ENCODE results near the gene PATJ.

Gene PATJ

GRCh38 chr1:62064829-62065407, 322.6 kb downstream of the PATJ start:
- no peak for DNase-seq

GRCh38 chr1:62066713-62067112, 324.4 kb downstream of the PATJ start:
- DNase-seq = no peak

DNA sequence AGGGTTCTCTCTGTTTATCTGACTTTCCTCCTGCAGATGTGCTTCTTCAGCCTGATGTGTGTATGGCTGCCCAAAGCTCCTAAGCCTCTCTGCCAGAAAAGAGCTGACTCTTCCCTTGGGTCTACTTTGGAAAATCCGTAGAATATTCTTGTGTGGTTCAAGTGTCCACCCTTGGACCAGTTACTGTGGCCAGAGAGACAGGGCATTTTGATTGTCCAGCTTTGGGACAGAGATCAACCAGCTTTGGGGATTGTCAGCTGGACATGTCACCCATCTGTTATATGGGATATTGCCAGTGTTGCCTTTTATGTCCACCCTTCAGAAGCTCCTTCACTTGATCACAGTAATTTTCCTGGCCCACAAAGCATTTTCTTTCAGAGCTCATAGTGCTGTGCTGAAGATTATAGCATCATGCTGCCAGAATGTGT, 326.1 kb downstream of the PATJ start:
- no peak for DNase-seq

- peak; percentile 80 for DNase-seq
These were observed 326.7 kb downstream of the PATJ start for GRCh38 chr1:62068978-62069377.

DNA sequence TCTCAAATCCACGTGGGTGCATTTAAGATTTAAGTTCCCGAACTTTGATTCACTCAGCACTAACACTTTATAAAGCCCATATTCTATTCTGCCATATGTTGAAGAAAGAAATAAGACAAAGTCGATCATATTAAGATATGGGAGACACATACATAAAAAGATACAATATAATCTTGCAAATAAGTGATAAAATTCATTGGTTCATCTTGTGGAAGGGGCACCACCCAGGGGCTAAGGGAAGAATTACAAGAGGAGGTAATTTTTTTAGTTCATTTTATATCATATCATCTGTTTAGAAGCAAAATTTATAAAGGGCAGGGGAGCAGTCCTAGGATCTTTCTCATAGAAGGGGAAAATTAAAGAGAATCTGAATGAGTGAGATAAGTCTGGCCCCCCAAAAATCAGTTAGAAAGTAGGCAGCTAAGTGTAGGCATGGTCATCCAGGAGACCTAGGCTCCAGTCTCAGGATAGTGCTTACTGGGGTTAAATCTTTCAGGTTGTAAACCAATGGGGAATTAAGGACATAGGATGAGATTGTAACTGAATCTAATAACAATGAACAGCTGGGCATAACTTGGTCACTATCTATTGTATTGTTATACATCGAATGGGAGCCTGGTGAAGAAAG, 328.2 kb downstream of the PATJ start:
- no peak for DNase-seq

DNA sequence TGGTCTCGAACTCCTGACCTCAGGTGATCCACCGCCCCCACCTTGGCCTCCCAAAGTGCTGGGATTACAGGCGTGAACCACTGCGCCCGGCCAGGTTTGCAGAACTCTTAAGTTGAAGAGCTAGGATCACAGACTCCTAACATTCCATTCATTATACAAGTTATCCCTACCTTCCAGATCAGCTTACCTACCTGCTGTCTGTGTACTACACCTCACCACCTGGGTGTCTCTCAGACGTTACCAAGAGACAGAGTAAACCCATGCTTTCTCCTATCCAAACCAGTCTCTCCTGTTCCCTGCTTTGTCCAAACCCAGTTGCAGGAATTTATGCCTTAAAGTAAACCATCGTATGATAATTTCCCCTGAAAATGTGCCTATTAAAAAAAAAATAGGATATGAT, 329.4 kb downstream of the PATJ start:
- no peak for DNase-seq

GRCh38 chr1:62076286-62076685, 334.0 kb downstream of the PATJ start:
- DNase-seq = no peak

GRCh38 chr1:62077821-62078220, 335.5 kb downstream of the PATJ start:
- DNase-seq = no peak

DNA sequence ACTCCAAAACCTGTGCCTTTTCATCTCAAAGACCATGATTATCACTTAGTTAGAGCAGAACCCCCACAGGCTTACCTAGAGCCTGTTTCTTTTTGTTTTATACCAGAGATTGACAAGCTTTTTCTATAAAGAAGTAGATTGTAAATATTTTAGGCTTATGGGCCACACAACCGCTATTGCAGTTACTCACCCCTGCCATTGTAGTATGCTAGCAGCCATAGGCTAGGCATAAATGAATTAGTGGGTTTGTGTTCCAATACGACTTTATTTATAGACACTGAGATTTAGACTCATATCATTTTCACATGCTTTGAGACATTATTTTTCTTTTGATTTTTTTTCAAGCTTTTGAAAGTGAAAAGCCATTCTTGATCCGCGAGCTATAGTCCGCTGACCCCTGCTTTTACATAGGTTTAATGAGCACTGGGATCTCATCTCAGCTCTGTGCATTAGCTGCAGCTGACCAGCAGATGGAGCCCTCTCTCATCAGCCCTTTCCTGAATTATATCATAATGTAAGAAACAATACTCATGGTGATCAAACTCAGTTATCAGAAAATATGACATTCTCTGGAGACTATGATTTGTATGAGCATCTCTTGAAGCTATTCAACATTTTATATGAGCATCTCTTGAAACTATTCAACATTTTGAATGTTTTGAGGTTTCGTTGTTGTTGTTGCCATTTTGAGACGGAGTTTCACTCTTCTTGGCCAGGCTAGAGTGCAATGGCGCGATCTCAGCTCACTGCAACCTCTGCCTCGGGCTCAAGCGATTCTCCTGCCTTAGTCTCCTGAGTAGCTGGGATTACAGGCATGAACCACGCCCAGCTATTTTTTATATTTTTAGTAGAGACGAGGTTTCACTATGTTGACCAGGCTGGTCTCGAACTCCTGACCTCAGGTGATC, 340.4 kb downstream of the PATJ start:
- no peak for DNase-seq

DNA sequence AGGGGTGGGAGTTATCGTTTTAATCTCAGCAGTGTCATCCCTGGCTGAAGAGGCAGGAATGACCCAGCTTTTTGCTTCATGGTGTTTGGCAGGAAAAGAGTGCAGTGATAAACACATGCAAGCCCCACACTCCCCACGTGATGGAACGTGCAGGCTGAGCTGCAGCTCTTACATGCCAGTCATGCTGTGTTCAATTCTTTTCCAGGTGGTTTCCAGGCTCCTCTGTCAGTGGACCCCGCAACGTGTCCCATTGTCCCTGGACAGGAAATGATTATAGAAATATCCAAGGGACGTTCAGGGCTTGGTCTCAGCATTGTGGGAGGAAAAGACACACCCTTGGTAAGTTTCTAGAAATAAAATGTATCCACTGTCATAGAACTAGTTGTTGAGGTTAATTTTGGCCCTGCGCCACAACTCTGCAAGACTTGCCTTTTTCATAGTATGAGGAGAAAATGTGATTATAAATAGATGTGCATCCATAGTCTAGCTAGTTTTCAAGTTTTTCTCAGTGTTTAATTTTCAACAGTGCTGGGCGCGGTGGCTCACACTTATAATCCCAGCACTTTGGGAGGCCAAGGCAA, 342.1 kb downstream of the PATJ start:
- DNase-seq = no peak

GRCh38 chr1:62088439-62088838, 346.2 kb downstream of the PATJ start:
- DNase-seq = no peak

GRCh38 chr1:62089570-62089969, 347.3 kb downstream of the PATJ start:
- no peak for DNase-seq

DNA sequence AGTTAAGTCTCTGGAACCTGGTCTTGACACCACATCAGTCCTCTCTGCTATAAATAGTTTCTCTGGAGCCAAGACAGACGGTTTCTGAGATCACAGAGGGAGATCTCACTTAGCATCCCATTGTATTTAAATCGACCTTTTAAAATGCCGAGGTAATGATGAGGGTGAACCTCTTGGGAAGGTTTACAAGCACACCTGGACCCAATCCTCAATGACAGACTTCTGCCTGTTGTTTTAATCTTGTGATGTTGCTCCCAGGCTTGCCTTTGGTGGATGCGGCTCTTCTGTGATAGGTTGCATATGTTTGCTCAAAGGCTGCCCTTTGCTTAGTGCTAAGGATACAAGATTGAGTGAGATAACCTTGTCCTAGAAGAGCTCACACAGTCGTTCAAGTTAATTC, 347.7 kb downstream of the PATJ start:
- DNase-seq = no peak

GRCh38 chr1:62092110-62092509, 349.8 kb downstream of the PATJ start:
- DNase-seq = no peak

DNA sequence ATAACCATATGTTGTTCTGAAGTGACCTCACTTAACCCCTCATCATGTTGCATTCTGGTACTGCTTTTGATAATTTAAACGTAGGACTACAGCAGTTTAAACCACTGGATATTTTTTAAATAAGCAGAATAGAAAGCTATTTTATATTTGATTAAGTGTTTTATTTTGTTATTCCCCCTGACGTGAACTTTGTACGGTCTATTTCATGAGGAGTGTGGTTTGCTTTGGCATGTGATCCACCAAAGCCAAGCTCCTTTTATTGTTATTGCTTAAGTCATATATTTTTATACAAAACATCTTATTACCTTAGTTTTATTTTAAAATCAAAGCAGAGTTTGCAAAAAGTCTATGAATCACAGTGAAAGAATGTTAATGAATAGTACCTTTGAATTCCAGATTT, 351.0 kb downstream of the PATJ start:
- no peak for DNase-seq

GRCh38 chr1:62097464-62097863, 355.2 kb downstream of the PATJ start:
- no peak for DNase-seq

GRCh38 chr1:62100442-62100841, 358.2 kb downstream of the PATJ start:
- no peak for DNase-seq

DNA sequence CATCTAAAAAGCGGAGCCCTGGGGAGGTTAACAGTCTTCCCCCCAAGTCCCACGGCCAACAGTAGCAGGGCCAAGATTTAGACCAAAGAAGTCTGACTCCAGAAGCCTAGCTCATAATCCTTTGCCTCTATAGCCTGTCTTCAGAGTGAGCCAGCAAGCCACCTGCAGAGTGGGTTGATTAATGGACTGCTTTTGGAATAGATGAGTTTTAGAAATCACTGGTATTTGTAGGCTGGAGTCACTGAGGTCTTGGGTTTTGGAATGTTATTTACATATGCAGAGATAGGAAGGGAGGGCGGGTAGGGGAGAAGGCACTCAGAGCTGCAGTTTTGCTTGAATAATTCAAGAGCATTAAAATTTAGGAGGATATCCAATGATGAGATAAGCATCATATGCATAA, 361.6 kb downstream of the PATJ start:
- DNase-seq = no peak

DNA sequence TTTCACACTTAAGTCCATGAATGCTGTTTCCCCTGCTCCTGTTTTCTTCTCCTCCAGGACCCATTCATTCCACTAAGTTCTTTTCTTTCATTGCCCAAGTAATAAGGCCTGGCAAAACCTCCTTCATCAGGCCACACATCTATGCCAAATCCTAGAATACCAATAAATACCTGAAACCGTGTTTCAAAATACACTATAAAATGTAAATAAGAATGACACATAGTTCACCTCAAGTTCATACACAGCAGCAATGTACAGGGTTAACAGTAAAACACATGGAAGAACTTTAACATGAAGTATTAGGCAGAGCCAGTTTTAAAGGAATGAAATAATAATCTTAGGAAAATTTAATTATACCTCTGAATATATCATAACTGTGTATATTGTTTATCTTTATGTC, 365.6 kb downstream of the PATJ start:
- no peak for DNase-seq

DNA sequence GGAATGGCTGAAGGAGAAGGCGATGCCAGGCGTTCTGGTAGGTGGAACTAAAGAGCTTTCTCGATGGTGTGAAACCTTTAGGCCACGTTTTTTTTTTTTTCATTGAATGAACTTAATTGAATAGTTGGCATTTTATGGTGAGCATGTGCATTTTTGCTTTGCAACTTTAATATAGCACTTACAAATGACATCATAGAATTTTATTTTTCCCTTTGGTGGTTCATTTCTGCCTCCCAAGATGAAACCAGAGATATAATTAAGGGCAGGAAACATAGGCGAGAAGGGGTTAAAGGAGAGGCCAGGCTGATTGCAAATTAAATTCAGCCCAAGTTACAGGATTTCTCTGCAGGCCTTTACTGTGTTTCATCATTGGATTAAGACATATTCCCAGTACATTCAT, 366.8 kb downstream of the PATJ start:
- no peak for DNase-seq

- DNase-seq = no peak
These were observed 368.0 kb downstream of the PATJ start for GRCh38 chr1:62110198-62110817.

- no peak for DNase-seq
These were observed 368.8 kb downstream of the PATJ start for GRCh38 chr1:62111084-62111483.

DNA sequence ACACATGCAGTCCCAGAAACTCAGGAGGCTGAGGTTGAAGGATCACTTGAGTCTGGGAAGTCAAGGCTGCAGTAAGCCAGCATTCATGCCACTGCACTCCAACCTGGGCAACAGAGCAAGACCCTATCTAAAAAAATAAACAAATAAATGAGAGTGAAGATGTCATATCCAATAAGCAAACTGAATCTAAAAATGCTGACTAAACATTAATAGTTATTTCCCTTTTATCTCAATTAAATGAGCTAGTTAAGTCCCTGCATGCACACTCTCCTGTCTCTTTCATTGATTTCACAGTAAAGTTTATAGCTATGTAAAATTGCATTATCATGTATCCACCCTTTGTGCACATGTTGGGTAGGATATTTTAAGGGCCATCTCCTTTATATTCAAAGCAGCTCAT, 371.2 kb downstream of the PATJ start:
- no peak for DNase-seq

All from NCI-H1417 treated with DMSO at 0.1 percent for 48 hours (cell line).